Measurements from ENCODE around the gene NGFR. TPM values are rescaled to one million over a fixed set of nuclear protein-coding genes. Genes with fewer than 3 reads are reported as not detected.

Gene NGFR
- total RNA-seq, 1 donor = under 0.01 TPM

GRCh38 chr17:49488612-49489011, 6.5 kb upstream of the NGFR start:
- no peak for TF ChIP-seq CTCF (IDR thresholded peaks at IDR 0.05; ENCODE audit: insufficient read depth, low read depth, low read length)
- no peak overlapping the region for H3K4me3 ChIP-seq (ENCODE audit: low read depth, low read length)
- DNase-seq (ENCODE audit: low read depth) = no peak

- no peak for TF ChIP-seq CTCF (IDR thresholded peaks at IDR 0.05; ENCODE audit: insufficient read depth, low read depth, low read length)
- no peak for DNase-seq (ENCODE audit: low read depth)
Observed at GRCh38 chr17:49489348-49489747, 5.7 kb upstream of the NGFR start.

GRCh38 chr17:49490276-49490675, 4.8 kb upstream of the NGFR start:
- DNase-seq (ENCODE audit: low read depth) = no peak
- H3K4me3 ChIP-seq (ENCODE audit: low read depth, low read length) = no peak overlapping the region
- TF ChIP-seq CTCF (IDR thresholded peaks at IDR 0.05; ENCODE audit: insufficient read depth, low read depth, low read length) = no peak

More at GRCh38 chr17:49489348-49489747, 5.7 kb upstream of the NGFR start:
- H3K4me3 ChIP-seq (ENCODE audit: low read depth, low read length) = no peak overlapping the region

GRCh38 chr17:49491192-49491769, 3.8 kb upstream of the NGFR start:
- TF ChIP-seq CTCF (IDR thresholded peaks at IDR 0.05; ENCODE audit: insufficient read depth, low read depth, low read length) = no peak
- no peak overlapping the region for H3K4me3 ChIP-seq (ENCODE audit: low read depth, low read length)
- no peak for DNase-seq (ENCODE audit: low read depth)

GRCh38 chr17:49494399-49494985, 601 bp upstream of the NGFR start:
- TF ChIP-seq CTCF (IDR thresholded peaks at IDR 0.05; ENCODE audit: insufficient read depth, low read depth, low read length) = no peak
- DNase-seq (ENCODE audit: low read depth) = no peak

GRCh38 chr17:49495842-49496182, 719 bp downstream of the NGFR start:
- no peak for TF ChIP-seq CTCF (IDR thresholded peaks at IDR 0.05; ENCODE audit: insufficient read depth, low read depth, low read length)
- H3K4me3 ChIP-seq (ENCODE audit: low read depth, low read length) = no peak overlapping the region
- no peak for DNase-seq (ENCODE audit: low read depth)

More at GRCh38 chr17:49494399-49494985, 601 bp upstream of the NGFR start:
- H3K4me3 ChIP-seq (ENCODE audit: low read depth, low read length) = no peak overlapping the region
